ENCODE measurements around the gene SRGAP1.

The SRGAP1 gene

DNA sequence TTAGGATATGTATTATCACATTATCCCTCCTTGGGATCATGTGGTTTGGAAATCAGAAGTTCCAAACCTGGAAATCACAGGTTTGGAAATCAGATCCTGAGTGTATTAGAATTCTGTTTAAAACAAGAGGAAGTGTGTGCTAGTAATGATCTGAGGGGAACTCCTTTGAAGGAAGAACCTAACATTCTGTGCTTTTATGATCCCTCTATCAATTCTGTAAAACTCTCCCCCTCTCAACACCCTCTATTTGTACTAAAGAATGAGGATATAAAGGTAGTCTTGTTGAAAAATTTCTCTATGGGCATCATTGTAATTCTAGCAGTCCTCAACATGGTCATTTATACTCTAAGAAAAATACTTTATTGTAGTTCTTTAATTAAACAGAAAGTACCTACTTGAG lies 97.4 kb downstream of the SRGAP1 start:
- no peak for DNase-seq

DNA sequence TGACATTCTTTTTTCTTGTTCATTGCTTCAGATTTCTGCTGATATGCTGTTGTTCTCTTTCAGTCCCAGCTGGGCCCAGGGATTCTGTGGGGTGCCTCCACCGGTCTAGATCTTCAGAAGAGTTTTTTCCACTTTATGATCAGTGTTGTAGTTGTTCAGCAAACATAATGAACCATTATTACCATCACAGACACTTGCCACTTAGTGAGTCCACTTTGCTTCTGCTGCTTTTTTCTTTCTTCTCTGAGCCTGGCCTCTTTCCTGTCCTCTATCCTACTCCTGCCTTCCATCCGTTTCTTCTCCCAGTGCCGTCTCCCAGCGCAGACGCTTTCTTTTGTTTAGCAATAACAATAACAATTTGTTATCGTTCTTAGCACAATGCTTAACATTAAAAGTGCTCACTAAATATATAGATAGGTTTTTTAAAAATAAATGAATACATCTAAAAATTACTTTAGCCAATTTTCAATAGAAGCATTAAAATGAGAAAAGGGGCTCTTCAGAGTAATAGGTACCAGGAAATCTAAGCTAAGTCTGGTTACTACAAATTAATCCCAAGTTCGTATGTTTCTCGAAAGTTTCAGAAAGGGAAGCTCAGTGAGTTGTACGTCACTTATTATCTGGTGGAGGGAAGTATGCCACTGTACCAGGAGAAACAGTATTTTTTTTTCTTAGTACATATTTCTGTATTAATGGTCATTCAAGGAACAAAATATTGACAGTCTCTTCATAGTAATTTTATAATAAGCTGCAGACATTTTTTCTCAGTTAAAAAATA lies 98.2 kb downstream of the SRGAP1 start:
- DNase-seq: no peak

DNA sequence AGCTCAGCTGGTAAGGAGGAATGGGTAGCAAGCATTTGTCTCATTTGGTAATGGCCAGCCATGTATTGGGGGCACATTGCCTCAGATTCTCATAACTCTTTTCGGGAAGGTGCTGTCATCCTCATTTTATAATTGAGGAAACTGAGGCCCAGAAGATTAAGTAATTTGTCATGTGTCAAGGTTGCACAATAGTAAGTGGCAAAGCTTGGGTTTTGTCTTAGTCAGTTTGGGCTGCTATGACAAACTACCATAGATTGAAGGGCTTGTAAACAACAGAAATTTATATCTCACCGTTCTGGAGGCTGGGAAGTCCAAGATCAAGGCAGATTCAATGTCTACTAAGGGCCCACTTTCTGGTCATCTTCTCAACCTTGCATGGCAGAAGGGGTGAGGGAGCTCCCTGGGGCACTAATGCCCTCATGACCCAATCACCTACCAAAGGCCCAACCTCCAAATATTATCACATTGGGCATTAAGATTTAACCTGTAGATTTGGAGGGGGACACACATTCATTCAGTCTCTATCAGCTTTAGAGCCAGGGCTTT lies 99.6 kb downstream of the SRGAP1 start:
- no peak for DNase-seq

DNA sequence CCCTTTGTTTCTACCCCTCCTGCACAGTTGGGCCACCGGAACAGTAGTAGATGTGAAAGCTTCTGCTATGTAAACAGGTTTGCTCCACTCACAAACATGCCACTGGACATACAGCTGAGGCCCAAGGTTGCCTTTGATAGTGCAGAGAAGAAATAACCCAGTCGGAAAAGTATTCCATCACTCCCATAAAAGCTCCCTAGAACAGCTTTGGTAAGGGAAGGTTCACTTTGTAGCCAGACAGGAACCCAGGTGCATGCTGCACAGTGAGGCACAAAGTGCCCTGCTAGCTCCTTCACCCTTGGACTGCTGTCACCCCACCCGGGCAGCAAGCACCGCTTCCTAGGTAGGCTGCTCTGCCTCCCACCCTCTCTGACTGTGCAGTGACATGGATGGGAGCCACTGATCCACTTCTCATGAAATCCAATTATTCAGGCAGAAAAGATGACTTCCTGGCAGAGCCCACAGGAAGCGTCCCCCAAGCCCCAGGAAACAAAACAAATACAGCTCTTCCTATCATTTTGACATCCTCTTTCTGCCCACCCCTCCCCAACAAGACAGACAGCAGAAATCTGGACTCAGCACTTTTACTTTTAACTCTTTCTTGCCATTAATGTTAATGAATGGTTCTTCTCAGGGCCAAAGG lies 100.2 kb downstream of the SRGAP1 start:
- no peak for DNase-seq

DNA sequence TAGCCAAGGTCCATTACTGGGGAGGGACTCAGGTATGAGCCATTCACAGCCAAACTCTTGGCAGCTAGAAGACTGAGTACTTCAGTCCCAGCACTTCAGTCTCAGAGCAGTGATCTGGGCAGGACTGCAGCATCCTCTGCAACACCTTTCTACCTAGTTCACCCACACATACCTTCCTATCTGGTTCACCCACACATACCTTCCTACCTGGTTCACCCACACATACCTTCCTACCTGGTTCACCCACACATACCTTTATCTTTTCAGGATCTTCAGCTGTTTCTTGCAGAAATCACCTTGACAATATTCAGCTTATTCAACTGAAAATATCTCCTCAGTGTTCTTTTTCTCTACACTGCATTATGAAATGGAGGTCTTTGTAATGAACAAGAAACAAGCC lies 101.3 kb downstream of the SRGAP1 start:
- DNase-seq: no peak

DNA sequence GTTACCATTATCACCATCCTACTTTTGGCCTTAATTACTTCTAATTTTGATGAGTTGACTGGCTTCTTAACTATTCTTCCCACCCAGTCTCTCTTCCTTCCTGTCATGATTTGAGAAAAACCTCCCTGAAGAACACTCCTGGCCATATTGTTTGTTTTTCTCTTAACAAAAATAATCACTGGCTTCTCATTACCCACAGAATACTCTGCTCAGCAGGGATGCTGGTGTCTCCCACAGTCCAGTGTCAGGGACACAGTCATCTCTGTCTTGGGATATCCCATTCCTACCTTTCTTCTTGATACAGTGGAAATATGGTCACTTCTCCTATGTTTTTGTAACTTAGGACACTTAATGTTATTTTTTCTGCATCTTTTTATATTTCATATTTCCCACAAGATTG lies 103.7 kb downstream of the SRGAP1 start:
- no peak for DNase-seq

DNA sequence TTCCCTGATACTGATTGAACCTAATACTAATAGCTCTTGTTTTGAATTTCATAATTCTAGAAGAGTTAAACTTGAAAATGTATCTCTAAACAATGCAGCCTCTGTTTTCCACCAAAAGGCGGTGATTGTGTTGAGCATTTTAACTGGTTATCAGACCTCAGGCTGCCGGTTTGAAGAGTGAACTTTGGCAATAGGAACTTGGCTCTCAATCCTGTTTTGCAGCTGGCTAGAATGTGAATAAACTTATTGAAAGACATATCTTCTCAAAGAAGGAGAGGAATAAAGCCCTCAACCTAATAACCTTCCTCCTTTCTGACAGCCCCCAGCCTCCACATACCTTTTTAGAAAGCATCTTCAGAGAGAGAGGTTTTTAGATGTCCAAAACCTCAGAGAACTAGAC lies 105.4 kb downstream of the SRGAP1 start:
- DNase-seq: no peak

DNA sequence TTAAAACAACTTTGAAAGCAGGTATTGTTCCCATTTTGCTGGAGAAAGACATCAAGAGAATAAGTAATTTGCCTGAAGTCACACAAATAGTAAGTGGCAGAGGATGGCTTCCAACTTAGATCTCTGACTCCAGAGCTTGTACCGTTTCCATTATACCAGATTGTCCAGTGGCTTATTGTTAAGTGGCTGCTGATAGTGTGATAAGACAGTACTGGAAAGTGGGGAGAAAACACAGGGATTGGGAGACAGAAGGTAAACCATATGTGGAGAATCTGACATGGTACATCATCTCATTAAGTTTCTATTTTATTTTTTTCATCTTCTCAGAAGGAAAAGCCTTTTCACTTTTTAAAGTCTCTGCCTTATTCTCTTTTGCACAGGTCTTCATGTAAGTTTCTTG lies 108.5 kb downstream of the SRGAP1 start:
- no peak for DNase-seq

DNA sequence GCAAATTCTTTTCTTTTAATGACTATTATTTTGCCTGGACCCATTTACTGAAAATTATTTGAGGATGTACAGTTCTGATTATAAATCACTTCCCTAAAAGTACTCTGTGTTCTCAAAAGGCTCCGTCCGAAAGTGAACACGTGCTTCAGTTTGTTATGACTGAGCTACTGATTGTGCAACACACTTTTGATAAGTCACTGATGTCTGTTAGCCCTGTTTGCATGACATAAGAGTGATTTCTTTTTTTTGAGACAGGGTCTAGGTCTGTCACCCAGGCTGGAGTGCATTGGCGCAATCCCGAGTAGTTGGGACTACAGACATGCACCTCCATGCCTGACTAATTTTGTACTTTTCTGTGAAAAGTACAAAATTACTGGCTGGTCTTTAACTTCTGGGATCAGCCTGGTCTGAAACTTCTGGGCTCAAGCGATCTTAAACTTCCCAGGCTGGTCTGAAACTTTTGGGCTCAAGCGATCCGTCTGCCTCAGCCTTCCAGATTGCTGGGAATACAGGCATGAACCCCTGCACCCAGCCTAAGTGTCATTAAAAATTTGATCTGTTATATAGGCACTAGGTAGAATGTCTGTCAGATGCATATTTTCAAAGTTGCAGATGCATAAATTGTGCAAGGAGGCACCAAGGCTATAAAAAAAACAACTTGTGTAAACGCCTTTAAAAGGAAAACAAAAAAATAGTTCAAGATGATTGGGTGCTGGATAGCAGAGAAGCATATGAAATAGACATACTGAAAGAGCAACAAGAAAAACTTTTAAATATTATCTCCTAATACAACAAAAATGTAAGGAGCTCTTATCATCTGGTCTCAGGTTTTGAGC lies 111.5 kb downstream of the SRGAP1 start:
- no peak for DNase-seq

DNA sequence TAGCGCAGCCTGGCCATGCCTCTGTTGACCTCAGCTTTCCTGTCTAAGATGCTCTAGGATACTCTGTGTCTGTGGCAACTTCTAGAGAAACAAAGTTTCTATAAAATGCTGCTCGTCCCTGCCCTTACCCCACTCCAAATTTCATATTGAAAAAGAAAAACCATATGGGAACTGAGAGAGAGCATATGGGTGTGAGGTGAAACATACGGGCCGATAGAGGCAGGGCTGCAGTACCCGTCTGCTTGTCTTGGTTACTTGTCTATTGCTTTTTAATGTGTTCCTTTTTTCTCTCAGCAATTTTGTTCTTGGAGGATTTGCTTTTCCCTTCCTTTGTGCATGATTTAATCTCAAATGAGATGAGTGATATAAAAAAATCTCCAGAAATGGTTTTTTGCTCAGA lies 113.0 kb downstream of the SRGAP1 start:
- no peak for DNase-seq

DNA sequence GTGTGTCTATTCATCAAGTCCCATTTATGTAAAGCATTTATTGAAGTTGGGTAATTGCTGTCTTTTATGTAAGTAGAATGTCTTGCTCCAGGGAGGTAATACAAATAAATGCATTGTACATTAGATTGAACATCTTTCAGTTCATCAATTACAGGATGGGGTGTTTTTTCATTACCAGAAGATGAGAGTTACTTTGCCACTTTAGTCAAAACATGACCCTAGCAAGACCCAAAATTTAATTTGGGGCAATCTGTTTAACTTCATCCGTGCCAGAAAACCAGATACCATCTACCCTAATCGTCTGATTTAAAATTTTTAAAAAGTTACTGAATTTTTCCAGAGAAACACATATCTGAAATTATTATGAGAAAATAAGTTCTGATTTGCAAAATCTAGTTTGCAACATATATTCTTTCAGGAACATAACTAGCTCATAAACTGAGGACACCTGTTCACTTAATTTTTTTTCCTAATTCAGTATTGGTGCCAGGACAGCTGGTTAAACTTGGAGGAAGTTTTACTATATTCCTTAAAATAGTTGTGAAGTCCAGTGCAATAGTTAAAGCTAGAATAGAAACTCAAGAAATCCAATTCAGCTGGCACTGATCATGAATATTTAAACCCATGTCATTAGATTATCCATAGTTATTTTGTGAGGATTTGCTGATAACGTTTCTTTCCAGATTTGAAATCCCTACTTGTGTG lies 114.5 kb downstream of the SRGAP1 start:
- no peak for DNase-seq

DNA sequence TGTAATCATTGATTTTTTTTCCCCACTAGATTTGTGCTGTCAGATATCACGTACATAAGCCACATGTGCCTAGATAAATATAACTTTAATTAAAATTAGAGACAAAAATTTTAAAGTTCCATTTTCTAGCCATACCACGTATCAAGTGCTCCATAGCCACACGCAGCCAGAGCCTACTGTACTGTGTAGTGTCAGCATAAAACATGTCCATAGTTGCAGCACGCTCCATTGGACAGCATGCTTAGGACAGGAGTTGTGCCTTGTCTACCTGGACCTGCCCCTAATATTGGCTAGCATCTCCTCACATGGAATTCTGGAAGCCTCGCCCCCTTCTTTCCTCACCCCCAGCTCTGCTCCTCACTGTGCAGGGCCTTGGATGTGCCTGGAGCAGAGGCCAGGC lies 116.5 kb downstream of the SRGAP1 start:
- no peak for DNase-seq

DNA sequence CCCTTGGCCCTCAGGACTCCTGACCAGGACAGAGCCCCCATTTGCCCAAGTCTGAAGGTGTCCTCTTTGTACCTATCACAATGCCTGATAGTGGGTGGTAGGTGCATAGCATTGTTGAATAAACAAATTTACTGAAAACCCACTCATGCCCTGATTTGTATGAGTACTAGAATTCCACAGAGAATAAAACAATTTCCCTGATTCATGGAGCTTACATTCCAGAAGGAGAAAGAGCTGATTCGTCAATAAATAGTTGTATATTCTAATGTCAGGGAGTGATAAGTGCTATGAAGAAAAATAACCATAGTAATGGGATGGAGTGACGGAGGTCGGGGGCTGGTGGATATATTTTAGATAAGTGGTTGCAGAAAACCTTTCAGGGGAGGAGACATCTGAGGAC lies 117.0 kb downstream of the SRGAP1 start:
- DNase-seq: no peak

DNA sequence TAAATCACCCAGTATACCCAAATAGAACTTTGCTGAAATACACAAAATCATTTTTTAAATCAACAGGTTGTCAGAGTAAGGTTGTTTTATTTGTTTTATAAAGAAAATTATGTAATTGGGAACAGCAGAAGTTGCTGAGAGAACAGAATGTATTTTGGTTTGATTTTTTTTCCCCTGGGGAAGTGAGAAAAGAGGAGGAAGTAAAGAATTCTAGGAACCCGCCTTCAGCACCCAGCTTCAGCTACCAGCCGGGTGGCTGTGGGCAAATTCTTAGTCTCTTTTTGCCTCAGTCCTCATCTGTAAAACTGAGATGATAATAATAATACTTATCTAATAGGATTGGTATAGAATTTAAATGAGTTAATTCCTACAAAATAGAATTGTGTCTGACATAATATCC lies 119.4 kb downstream of the SRGAP1 start:
- no peak for DNase-seq

DNA sequence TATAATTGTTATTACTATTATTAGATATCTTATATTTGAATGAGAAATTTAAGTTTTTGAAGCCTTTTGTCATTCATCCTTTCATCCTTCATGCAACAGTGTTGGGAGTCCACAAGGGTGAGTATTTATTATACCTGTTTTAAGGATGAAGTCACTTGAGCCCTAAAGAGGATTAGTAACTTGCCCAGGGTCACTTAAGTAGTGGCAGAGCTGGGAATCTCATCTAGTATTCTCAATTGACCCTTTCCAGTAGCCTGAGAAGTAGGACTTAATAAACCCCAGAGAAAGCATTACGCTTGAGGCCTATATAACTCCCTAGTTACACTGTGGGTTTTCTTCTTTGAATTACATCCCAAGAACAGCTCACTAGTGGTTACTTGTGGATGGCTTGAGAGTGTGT lies 119.8 kb downstream of the SRGAP1 start:
- DNase-seq: no peak

DNA sequence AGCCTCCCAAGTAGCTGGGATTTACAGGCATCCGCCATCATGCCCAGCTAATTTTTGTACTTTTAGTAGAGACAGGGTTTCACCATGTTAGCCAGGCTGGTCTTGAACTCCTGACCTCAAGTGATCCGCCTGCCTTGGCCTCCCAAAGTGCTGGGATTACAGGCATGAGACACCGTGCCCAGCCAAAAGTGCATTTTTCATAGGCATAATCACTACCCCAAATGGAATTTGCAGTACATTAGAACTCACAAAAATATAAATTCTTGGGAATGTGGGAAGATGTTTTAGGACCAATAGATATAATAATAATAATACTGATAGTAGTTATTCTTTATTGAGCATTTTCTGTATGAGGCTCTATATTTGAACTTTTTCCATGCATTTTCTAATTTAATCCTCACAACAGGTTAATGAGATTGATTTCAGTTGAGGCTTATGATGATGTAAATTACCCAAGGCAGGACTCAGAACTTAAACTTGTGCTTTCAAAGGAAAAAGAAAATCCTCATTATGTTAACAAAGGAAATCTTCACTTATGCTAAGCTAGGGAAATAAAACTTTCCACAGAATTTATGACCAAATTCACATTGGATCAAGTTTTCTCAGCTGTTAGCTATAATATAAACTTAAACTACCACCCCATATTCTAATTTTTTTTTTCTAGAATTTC lies 121.6 kb downstream of the SRGAP1 start:
- no peak for DNase-seq

DNA sequence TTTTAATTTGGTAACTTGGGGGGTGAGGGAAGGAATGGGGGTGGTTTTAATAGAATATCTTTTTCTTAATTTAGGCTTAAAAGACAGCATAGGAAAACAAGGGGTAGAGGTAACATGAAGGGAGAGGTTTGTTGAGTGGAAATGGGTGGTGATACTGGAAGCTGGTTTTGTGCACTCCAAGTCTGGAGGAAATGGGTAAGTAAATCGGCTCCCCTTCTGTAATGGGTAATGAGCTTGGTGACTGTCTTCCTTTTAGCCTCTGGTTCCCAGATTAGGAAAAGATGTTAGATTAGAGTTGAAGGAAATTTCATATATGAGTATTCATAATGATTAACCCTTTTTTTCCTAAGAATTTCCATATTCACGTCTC lies 122.1 kb downstream of the SRGAP1 start:
- no peak for DNase-seq

DNA sequence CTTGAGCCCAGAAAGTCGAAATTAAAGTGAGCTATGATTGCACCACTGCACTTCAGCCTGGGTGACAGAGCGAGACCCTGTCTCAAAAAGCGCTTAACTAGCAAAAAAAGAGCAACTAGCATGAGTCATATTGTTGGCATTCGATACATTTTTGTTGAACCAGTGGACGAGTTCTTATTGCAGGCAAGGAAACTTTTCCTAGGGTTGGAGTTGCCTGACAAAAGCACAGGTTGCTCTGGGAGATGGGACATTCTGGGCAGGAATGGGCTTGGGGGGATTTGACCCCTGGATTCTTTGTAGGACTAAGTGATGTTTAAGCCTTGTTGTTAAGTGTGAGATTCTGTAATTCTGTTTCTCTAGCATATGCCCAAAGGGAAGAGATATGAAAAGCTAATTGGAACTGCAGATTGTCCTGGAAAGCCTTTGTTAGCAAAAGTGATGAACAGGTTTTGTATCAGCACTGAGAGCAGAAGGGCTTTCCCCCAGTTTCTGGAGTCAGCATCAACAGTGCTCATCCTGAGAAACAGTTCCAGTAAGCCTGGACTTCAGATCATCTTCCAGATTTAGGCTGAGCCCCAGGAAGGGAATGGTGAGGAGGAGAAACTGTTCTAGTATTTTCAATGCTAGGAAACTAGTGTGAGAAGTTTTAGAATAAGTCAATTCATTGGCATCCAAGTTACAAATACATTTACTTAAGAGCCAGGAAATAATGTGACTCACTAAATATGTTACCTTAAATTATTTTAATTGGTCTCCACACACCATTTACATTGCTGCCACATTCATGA lies 123.1 kb downstream of the SRGAP1 start:
- DNase-seq: no peak

DNA sequence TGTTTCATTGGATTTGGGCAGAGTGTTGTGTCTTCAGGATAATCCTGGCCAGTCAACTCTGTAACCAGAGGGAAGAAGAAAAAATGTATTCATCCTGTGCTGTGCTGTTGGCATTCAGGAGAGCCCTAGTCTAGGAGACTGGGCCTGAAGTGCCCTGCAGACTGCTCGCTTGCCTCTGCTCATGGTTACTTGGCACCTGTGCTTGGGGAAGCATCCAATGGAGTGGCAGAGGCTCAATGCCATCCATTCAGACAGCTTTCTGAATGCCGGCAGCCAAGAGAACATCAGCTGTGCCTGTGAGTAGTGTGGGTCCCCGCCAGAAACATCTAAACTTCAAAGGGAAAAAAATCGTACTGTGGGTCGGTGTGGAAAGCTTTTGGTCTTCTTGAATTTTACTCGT lies 124.2 kb downstream of the SRGAP1 start:
- DNase-seq: no peak

DNA sequence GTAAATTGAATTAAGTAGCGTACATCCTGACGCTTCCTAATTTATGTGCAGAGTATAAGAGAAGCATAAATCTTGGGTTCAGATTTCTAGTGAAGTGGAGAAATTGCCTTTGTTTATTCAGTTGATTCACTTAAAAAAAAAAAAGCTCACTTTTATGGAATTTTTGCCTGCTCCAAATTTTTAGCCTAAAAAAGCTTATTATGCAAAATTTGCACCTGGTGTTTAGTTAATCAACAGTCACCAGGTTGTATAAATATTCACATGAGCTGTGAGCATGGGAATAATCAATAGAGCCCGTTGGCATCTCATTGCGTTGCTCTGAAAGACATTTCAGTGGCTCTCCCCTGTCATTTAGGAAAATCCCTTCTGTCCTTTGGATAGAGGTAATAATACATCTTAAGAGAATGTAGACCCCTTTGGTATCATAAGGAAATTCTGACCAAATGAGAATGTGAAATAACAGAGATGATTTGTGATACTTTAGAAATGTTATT lies 132.4 kb downstream of the SRGAP1 start:
- DNase-seq: no peak

DNA sequence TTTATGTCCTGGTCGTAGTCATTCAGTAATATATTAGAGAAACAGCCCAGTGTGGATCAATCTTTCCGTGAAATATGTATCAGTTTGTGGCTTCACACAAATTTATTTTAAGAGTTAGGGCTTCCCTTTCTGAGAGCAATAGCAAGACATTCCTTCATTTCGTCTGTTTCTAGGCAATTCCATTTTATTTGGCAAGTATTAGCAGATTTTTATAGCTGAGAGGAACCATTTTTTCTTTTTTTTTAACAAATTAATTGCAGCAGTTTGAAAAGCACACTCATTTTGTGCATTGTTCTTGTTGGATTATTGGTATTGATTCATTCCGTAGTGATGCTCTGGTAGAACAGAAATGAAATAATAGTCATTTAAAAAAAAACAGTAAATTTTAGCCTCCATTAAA lies 132.9 kb downstream of the SRGAP1 start:
- DNase-seq: no peak

DNA sequence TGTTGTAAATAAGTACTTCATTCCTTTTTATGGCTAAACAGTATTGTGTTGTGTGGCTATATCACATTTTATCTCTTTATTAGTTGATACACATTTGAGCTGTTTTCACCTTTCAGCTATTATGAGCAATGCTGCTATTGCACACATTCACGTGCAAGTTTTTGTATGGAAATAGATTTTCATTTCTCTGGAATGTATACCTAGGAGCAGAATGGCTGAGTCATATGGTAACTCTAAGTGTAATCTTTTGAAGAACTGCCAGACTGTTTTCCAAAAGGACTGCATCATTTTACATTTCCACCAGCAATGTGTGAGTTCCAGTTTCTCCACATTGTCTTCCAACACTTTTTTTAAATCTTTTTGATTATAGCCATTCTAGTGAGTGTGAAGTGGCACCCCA lies 134.0 kb downstream of the SRGAP1 start:
- no peak for DNase-seq
